MCF 10A (cell line): ENCODE measurements around the gene MROH9. TPM values are rescaled to one million over a fixed set of nuclear protein-coding genes. Genes with fewer than 3 reads are reported as not detected.

Source experiments
- BruUV-seq: library from RNA; stranded (reverse); fragments of 400-500 nt; replicated peaks from 2 replicates; lab custom pipeline; 2021; lab: Mats Ljungman, UMichigan
- CTCF ChIA-PET: fragments of 300-600 bp; sonication (Branson Sonifier 250); formaldehyde crosslinking; extraction: SDS; loops from one replicate; lab custom pipeline; 2021; ENCODE audit warnings: antibody characterized with exemption, inconsistent platforms; lab: Yijun Ruan, JAX
- POLR2A ChIA-PET: fragments of 300-600, 350-650 bp; sonication (Branson Sonifier 250); formaldehyde crosslinking; extraction: SDS; loops from one replicate; lab custom pipeline; 2020; ENCODE audit warnings: antibody characterized with exemption, inconsistent platforms; lab: Yijun Ruan, JAX
- DNase-seq: peaks from one replicate; pipeline ENCODE4 v3.0.0-alpha.2; 2018; ENCODE audit not compliant: unreplicated experiment
- H3K27ac Mint-ChIP-seq: one replicate; pipeline ENCODE4 v1.8.0; 2022; ENCODE audit warnings: mild to moderate bottlenecking, low read depth, mixed read lengths; ENCODE audit not compliant: unreplicated experiment
- H3K27me3 Mint-ChIP-seq: one replicate; pipeline ENCODE4 v1.8.0; 2022; ENCODE audit warnings: mixed read lengths; ENCODE audit not compliant: insufficient read depth, unreplicated experiment
- H3K36me3 Mint-ChIP-seq: one replicate; pipeline ENCODE4 v1.8.0; 2022; ENCODE audit warnings: mild to moderate bottlenecking, moderate library complexity, mixed read lengths; ENCODE audit not compliant: insufficient read depth, unreplicated experiment
- H3K4me1 Mint-ChIP-seq: one replicate; pipeline ENCODE4 v1.8.0; 2022; ENCODE audit warnings: mixed read lengths; ENCODE audit not compliant: insufficient read depth, unreplicated experiment
- H3K4me3 Mint-ChIP-seq: one replicate; pipeline ENCODE4 v1.8.0; 2022; ENCODE audit warnings: mild to moderate bottlenecking, moderate library complexity, mixed read lengths; ENCODE audit not compliant: unreplicated experiment
- H3K9me3 Mint-ChIP-seq: one replicate; pipeline ENCODE4 v1.8.0; 2022; ENCODE audit warnings: mixed read lengths; ENCODE audit not compliant: unreplicated experiment
- intact Hi-C: fragments of 100-400 bp; cut with micrococcal nuclease; formaldehyde crosslinking; loops from 2 replicates; pipeline ENCODE4 v1.14.1; 2022
- microRNA-seq: library from miRNA; unstranded; fragments of <30 nt; microRNA quantifications from one replicate; pipeline ENCODE4 v1.2.0, GENCODE V29; 2022
- total RNA-seq: library from RNA; stranded (reverse); gene quantifications from 2 replicates; pipeline ENCODE4 v1.2.3, GENCODE V29; 2022
- TF ChIP-seq, protein P1 (sequence below): fragments of 200-600 bp; IDR thresholded peaks from one replicate; pipeline ENCODE4 v1.8.0; 2022; ENCODE audit warnings: antibody characterized with exemption, mild to moderate bottlenecking; ENCODE audit not compliant: unreplicated experiment

Gene MROH9
- total RNA-seq, 1 experiment from 2014 or later = not detected

- no peak overlapping the region for H3K4me3 Mint-ChIP-seq
- intact Hi-C loops = no loop called here
- TF ChIP-seq, protein P1, sequence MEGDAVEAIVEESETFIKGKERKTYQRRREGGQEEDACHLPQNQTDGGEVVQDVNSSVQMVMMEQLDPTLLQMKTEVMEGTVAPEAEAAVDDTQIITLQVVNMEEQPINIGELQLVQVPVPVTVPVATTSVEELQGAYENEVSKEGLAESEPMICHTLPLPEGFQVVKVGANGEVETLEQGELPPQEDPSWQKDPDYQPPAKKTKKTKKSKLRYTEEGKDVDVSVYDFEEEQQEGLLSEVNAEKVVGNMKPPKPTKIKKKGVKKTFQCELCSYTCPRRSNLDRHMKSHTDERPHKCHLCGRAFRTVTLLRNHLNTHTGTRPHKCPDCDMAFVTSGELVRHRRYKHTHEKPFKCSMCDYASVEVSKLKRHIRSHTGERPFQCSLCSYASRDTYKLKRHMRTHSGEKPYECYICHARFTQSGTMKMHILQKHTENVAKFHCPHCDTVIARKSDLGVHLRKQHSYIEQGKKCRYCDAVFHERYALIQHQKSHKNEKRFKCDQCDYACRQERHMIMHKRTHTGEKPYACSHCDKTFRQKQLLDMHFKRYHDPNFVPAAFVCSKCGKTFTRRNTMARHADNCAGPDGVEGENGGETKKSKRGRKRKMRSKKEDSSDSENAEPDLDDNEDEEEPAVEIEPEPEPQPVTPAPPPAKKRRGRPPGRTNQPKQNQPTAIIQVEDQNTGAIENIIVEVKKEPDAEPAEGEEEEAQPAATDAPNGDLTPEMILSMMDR = no peak
- BruUV-seq = no TSS peak
- H3K9me3 Mint-ChIP-seq = no peaks in the 10 kb centered on the region
- no peaks in the 10 kb centered on the region for H3K4me1 Mint-ChIP-seq
- no peak overlapping the region for H3K27ac Mint-ChIP-seq
- DNase-seq = no peak
- ChIA-PET POLR2A (no interaction called here), CTCF (interaction anchor here (0.5 to 1.8 kb wide), 2 partner anchors 31 to 146 kb away, joined by 3 to 4 read pairs; no protein-coding TSS in a partner anchor)
- no peaks in the 10 kb centered on the region for H3K36me3 Mint-ChIP-seq
- peaks cover 24% of the 10 kb centered on the region for H3K27me3 Mint-ChIP-seq
Measured at GRCh38 chr1:171112119-171112518, 176.8 kb downstream of the MROH9 start.

DNA sequence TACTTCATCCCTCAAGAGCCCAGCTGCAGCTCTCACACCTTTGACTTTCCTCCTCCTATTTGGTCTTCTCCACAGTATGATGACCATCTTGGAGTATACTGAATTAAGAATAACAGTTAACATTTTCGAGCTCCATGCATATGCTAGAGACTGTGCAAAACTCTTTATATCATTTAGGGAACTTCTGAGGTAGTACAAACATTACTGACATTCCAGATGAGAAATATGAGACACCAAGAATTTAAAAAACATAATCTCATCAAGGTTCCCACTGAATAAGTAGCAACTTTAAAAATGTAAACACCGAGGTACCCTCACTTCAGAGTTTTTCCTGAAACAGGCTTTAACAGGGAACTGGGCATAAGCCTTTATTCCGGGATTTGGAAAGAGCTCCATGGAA is 178.0 kb downstream of the MROH9 start:
- H3K36me3 Mint-ChIP-seq = no peaks in the 10 kb centered on the region
- DNase-seq = no peak
- ChIA-PET POLR2A (no interaction called here), CTCF (interaction anchor here (0.6 to 1.1 kb wide), 3 partner anchors 32 to 114 kb away, joined by 3 read pairs; no protein-coding TSS in a partner anchor)
- TF ChIP-seq, protein P1 = no peak
- no peaks in the 10 kb centered on the region for H3K4me1 Mint-ChIP-seq
- no peak overlapping the region for H3K27ac Mint-ChIP-seq
- peaks cover 24% of the 10 kb centered on the region for H3K27me3 Mint-ChIP-seq
- intact Hi-C loops = no loop called here
- BruUV-seq = no TSS peak
- no peak overlapping the region for H3K4me3 Mint-ChIP-seq
- H3K9me3 Mint-ChIP-seq = no peaks in the 10 kb centered on the region

Small RNA genes lying within 50 kb of the gene (microRNA-seq; reads per million reads assigned to microRNA genes)
- not detected for gene MIR1295A
- not detected for gene MIR1295B

Other genes starting within 250 kb of the MROH9 start
- gene FMO3, start 155.4 kb downstream of the MROH9 start, total RNA-seq = not detected in 2 replicates
- gene FMO2, start 249.8 kb downstream of the MROH9 start, total RNA-seq = not detected in 2 replicates